Suppressor macrophage (primary cell): Measurements from ENCODE around the gene CRHR1.

Experiments used
- DNase-seq, 4 experiments: peaks; one replicate each; pipeline ENCODE4 v3.0.0-alpha.2; 2020 to 2022

The CRHR1 gene

DNA sequence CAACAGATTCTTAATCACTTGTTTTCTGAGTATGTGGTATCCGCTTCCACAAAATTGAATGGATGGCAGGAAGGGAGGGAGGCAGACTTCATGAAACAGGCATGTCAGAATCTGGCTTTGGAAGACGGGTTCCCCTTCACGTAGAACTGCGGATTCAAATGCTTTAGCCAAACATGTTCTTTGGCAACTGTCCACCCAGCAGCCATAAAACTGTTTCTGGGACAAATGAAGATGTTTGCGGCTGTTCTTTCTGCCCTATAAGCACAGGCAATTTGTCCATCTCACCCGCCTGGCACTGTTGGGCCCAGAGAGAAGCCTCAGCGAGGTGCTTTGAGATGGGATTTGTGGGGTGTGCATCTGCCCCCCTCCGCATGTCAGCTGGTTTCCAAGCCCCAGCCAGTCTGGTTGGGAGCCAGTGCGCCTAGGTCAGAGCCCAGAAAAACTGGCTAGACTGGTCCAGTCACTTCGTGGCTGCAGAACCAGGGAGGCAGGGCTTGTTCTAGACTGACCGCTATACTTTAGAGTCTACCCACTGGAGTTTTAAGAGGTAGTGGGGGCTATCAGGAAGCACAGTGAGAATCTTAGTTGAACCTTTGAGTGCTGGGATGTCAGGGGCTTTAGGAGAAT, 6.3 kb downstream of the CRHR1 start:
- DNase-seq: no peak

- no peak for DNase-seq
Measured at GRCh38 chr17:45791041-45791582, 7.0 kb downstream of the CRHR1 start.

GRCh38 chr17:45791935-45792334, 7.8 kb downstream of the CRHR1 start:
- DNase-seq: no peak

DNA sequence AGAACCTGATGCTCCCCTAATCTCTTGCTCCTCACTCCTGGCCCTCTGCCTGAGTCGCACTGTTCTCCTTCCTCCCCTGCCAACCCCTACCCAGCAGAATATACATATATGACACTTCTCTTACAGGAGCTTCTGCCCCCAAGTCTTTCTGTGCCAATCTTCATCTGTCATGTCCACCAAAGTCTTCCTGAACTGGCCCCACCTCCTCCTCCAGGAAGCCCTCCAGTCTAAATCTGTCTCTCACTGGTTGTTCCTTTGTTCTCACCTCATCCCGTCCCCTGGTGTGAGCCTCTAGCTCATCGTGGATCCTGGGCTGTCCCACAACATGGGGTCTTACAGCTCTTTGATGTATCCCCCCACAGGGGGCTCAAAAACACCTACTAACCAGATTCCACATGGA, 8.3 kb downstream of the CRHR1 start:
- no peak for DNase-seq

- no peak for DNase-seq
Measured at GRCh38 chr17:45792995-45793755, 9.1 kb downstream of the CRHR1 start.

GRCh38 chr17:45793999-45794540, 9.9 kb downstream of the CRHR1 start:
- no peak for DNase-seq

- DNase-seq: no peak
Measured at GRCh38 chr17:45794840-45795239, 10.7 kb downstream of the CRHR1 start.

DNA sequence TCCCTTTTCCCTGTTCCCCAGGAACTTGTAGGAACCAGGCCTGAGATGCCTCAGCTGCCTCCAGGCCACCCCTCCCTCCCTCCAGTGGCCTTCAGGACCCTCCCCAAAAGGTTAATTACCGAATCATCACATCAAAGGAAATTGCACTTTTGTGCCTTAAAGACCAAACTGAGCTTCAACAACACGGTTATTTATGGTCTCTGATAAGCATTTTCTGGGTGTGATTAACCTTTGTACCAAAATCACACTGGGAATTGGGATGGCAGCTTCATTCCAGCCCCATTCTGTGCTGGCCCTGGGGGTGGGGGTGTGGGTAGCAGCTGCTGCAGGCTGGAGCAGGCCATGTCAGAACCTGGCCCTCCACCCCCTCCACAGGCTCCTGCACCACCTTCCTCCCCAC, 16.7 kb downstream of the CRHR1 start:
- no peak for DNase-seq

- no peak for DNase-seq
Measured at GRCh38 chr17:45801421-45801820, 17.3 kb downstream of the CRHR1 start.

DNA sequence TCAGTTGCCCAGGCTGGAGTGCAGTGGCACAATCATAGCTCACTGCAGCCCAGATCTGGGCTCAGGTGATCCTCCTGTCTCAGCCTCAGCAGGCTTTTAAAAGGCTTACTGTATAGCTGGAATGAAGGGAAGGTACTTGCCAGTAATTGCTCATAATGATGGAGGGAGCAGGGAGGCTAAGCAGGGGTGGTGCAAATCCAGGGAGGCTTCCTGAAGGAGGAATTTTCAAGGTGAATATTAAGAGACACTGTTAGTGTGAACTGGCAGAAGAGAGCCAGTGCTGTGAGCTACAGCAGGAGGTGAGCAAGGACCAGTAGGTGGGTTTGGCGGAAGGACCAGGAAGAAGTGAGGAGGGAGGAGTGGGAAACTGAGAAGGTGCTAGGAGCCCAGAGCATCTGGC, 24.7 kb downstream of the CRHR1 start:
- DNase-seq: no peak

DNA sequence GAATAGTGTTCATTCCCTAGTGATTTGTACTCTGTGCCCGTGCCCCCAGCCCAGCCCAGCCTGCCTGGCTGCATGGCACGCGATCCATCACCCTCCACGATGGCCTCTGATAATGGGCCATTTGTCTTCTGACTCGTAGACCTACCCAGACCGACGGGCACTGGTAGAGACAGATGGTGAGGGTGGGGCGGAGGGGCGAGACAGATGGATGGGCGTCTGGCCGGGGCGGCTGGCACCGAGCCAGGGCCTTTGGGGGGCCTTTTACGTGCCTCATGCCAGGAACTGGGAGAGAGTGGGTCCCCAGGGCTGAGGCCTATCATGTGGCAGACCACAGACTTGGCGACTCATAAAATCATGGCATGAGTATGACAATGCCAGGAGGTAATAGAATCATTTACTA, 25.4 kb downstream of the CRHR1 start:
- DNase-seq: no peak

GRCh38 chr17:45812102-45812501, 28.0 kb downstream of the CRHR1 start:
- DNase-seq: peak in 1 of 4 experiments; percentile 7

DNA sequence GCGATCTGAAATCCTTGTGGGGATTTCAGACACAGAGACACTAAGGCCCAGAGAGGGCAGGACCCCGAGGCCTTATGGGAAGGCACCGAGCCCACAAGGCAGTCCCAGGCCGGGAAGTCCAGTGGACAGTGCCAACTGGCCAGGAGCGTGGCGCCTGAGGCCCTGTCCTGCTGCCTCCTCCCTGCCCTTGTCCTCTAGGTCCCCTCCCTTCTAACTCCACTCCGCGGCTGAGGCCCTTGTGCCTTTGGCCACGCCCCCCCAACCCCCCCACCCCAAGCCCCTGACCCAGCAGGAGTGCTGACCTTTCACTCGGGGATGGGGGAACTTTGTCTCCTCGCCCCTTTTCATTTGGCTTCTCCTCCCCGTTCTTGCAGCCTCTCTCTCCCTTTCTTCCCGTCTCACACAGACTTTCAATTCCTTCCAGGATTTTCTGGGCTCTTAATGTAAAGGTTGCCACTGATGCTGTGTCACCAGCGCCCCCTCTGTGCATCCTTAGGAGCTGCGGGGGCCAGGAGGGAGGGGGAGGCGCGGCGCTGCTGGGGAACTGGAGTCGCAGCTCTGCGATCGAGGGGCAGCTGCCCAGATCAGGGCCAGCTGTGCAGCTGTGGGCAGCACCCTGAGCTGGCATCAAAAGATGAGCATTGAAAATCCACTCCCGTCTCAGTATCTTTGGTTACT, 29.1 kb downstream of the CRHR1 start:
- DNase-seq: peak in 2 of 4 experiments; percentile 7 to 18

- DNase-seq: no peak
Measured at GRCh38 chr17:45814622-45815606, 30.8 kb downstream of the CRHR1 start.

GRCh38 chr17:45815752-45816151, 31.6 kb downstream of the CRHR1 start:
- DNase-seq: no peak

GRCh38 chr17:45818041-45818440, 33.9 kb downstream of the CRHR1 start:
- no peak for DNase-seq

- no peak for DNase-seq
Measured at GRCh38 chr17:45818699-45819098, 34.6 kb downstream of the CRHR1 start.

- DNase-seq: no peak
Measured at GRCh38 chr17:45819632-45820031, 35.5 kb downstream of the CRHR1 start.

GRCh38 chr17:45820052-45820780, 36.1 kb downstream of the CRHR1 start:
- no peak for DNase-seq

- DNase-seq: no peak
Measured at GRCh38 chr17:45821147-45821546, 37.0 kb downstream of the CRHR1 start.

DNA sequence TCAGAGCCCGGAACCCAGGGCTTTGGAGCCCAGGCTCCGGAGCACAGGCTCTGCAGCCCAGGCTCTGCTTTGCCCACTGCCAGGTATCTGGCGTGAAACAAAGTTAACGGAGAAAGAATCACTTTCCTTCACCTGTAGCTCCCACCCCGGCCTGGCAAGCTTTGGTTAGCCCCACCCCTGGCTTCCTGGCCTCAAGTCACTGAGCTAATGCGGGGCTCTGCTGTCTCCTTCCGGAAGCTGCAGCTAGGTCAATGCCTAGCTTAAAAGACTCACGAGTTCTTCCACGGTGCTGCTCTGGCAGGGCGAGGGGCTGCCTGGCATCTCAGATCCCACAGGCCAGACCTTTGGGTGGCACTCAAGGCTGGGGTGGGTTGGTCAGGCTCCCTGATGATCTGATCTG, 39.5 kb downstream of the CRHR1 start:
- DNase-seq: no peak
